Stimulated activated CD4-positive, alpha-beta T cell treated with anti-CD3 and anti-CD28 coated beads, TNF-alpha, amount 100 ng/mL, for 48 hours (primary cell): ENCODE results near the gene KCTD21.
A peak's percentile ranks its signal among the peaks of the same experiment; 100 is the strongest.
"Not testable (repeated sequence)": the region's sequence is repeated elsewhere in the genome, so short reads cannot be mapped to it uniquely, and the experiment has no call there.

ENCODE experiments used
- DNase-seq, 3 donors: peaks; one replicate each; pipeline ENCODE4 v3.0.0-alpha.2; 2020; ENCODE audit warnings: low read depth in 3 of 3

KCTD21 gene, protein sequence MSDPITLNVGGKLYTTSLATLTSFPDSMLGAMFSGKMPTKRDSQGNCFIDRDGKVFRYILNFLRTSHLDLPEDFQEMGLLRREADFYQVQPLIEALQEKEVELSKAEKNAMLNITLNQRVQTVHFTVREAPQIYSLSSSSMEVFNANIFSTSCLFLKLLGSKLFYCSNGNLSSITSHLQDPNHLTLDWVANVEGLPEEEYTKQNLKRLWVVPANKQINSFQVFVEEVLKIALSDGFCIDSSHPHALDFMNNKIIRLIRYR

DNA sequence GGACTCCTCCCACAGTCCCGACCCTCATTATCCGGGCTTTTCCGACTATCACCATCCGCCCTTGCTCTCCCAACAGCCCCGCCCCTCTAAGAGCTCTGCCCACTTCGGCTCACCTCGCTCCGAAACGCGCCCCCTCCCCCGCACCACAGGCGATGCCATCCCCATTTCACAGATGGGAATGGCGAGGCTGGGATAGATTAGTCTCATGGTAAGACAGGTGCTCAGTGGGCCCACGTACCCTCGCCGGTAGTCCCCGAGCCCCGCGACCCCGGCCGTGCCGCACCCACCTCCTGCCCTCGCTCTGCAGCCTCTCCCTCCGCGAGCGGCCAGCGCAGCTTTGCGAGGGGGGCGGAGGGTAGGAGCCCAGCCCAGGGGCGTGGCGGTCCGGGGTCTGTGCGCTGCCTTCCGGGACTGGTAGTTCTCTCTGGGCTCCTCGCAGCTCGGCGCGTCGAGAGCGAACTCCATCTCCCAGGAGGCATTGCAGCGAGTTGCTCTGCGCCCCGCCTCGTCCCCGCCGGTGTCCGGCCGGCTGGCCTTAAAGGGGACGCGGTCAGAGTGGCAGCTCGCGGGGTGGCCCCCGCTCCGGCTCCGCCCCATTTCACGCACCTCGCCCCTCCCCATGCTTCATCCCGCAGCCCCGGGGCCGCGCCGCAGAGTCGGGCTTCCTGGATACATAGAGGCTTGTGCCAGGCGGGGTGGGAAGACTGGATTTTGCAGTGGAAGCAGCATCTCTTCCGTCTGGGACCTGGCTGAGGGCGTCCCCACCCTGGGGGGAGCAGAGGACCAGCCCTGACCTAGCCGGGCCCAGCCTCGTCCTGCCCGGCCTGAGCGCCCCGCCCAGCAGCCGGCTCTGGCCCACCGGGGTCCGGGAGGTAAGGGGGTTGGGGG, at the start of gene KCTD21, which contains the start of gene USP35:
TSS of gene KCTD21 (minus strand) at position 341 of the 888 bp plus-strand sequence. CDS start 14,072 bp downstream, outside the sequence.
TSS of gene USP35 (plus strand) at position 634 of the 888 bp plus-strand sequence. CDS start 7,327 bp downstream, outside the sequence.
- peak; percentile 84 to 94 (median 87) for DNase-seq

DNA sequence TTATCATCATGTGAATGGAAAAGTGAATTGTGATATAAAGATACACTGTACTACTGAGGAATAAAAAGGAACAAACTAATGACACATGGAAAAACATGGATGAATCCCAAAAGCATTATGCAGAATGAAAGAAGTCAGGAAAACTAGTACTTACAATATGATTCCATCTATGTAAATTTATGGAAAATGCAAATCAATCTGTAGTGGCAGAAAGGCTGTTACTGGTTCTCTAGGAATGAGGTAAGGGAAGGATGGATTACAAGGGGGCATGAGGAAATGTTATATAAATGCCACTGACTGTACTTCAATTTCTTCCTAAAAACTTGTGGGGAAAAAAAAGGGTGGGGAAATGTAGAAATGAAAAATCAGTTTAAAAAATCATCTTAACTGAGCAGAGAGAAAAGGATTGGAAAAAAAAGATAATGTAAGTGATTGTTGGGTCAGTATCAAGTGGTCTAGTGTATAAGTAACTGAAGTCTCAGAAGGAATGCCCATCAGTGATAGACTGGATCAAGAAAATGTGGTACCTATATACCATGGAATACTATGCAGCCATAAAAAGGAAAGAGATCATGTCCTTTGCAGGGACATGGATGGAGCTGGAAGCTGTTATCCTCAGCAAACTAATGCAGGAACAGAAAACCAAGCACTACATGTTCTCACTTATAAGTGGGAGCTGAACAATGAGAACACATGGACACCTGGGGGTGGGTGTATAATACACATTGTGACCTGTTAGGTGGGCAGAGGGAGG, 49.0 kb upstream of the KCTD21 start:
- DNase-seq, result no peak

GRCh38 chr11:78234006-78234405, 45.6 kb upstream of the KCTD21 start:
- no peak for DNase-seq

GRCh38 chr11:78233046-78233445, 44.6 kb upstream of the KCTD21 start:
- DNase-seq, result not testable (repeated sequence)

- no peak for DNase-seq
Measured at GRCh38 chr11:78231962-78232501, 43.6 kb upstream of the KCTD21 start.

- no peak for DNase-seq
Measured at GRCh38 chr11:78230161-78230877, 41.9 kb upstream of the KCTD21 start.

DNA sequence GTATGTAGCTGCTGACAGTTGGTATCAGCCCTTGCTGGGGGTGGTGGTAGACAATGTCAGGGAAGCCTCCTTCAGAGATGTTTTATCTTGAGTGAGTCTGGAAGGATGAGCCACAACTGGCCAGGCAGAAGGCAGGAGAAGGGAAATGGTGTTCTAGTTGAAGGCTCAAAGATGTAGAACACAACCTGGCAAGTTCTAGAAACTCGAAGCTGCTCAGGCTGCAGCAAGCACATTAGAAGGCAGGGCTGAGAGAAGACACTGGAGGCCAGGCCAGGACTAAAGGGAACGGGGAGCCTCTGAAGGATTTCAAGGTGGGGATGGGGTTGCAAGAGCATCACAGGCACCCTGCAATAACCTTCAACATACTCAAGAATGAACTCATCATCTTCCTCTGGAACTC, 40.7 kb upstream of the KCTD21 start:
- no peak for DNase-seq

DNA sequence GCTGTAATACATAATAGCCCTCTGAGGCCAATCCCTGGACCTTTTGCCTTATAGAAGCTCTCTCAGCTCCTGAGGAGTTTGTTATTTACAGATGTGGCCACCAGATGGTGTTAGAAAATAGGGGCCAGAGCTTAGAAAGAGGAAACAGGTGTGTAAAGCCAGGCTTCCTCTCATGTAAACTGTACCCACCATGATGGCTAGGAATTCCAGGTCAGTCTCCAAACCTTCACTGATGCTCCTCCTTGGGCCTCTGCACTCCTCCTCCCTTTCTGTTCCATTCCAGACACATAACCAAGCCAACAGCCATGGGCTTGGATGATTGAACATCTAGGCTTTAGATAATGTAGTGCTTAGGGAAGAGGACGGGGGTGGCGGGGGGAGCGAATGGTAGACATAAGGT, 40.0 kb upstream of the KCTD21 start:
- DNase-seq, result no peak

DNA sequence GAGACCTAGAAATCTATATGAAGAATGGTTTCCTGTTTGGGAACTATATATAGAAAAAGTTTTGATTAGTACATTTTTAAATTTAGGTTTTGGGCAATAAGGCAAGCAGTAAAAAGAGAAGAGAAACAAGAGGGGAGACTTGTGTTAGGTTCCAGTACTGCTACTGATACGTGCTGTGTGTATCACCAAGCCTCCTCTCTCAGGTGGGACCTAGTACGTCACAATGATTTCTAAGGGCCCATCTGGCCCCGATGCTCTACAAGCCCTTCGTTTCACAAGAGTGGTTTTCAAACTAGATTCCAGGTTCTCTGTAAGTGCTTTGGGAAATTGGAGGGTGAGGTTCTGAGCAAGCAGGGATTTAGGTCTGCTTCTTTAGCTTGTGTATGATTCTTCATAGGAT, 39.5 kb upstream of the KCTD21 start:
- DNase-seq, result no peak

DNA sequence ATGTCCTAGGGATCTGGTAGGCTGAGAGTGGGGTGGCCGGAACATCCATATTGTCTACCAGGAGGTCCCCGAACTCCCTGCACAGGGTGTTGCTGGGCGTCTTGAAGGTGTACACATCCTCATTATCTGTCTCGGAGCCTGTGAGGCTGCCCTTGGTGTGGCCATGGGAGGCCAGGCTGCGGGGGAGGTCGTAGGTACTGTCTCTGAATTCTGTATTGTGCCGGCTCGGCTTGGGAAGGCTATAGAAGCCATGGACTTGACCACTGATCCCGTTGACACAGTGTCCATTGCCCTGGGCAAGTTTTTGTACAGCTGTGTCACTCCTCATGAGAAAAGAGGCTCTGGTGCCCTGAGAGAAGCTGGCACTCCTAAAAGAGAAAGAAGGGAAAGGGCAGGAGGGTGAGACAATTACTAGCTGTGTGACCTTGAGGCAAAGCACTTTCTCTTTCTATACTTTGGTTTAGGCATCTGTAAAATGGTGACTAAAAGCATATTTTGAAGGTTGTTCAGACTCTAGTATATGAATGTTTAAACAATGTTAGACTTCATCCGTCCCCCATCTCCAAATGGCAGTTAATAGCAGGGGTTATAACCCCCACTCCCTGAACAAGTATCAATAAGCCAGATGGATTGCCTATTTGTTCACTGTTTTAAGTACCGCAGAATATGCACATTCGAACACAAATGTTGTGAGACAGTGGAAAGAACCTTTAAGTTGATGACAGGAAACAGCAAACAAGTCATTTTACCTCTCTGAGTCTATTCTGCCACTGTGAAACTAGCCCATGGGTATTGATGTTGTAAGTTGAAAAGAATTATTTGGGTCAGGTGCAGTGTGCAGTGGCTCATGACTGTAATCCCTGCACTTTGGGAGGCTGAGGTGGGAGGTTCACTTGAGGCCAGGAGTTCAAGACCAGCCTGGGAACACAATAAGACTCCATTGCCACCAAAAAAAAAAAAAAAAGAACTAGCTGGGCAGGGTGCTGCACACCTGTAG, 38.6 kb upstream of the KCTD21 start:
- DNase-seq, result no peak

DNA sequence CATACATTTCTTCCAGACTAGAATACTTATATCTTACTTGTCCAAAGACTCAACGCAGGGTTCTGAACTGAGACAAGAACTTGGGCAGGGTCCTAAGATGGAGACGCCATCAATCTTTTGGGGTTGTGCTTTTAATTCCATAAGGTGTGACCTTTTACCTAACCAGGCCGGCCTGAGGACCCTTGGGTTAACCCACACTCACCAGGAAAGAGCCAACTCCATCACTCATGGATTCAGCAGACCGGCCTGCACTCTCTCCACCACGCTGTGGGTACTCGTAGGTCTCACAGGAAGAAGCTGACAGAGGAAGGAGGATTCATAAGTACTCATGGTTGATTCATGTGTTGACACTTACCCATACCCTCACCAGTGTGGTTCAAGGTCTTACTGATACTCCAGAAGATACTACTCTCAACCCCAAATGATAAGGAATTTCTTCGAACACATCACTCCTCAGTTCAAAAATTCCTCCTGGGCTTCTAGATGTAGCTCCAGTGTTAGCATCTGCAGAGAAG, 36.5 kb upstream of the KCTD21 start:
- no peak for DNase-seq

DNA sequence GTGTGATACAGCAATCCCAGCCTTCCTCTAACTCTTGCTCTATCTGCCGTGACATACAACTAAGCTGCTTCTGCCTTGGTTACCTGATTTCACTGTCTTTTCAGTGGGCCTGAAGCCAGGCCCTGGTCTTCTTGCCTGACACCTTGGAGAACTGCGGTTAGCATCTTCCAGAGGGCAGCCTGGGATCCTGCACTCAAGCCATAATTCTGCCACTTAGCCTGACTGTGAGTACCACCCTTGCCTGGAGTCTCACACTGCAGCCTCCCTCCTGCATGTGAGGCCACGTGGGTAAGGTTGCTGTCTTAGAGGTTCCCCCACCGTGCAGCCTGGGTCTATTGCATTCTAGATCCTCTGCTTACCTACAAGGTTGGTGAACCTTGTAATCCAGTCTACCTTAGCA, 36.1 kb upstream of the KCTD21 start:
- no peak for DNase-seq

DNA sequence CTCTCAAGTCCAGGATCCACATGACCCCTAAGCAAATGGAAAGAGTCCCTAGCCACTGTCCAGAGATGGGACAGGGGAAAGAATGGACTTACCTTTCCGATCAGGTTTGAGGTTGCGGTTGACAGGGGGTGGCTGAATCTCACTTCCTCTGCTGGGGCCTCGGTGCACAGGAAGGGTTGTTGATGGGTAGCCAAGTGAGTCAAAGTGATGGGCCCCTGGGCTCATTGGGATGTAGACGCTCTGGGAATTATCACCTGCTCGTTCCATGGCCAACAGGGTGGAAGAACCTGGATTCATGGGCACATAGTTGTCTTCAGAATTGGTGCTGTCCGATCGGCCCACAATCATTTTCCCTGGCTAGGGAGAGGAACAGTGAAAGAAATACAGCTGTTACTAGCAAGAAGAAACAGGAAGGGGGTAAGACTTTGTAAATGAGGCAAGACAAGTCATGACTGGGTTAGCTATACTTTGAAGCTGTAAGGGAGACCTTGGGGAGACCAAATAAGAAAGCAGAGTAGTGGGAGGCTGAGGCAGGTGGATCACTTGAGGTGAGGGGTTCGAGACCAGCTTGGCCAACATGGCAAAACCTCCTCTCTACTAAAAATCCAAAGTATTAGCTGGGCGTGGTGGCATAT, 35.0 kb upstream of the KCTD21 start:
- DNase-seq, result no peak

DNA sequence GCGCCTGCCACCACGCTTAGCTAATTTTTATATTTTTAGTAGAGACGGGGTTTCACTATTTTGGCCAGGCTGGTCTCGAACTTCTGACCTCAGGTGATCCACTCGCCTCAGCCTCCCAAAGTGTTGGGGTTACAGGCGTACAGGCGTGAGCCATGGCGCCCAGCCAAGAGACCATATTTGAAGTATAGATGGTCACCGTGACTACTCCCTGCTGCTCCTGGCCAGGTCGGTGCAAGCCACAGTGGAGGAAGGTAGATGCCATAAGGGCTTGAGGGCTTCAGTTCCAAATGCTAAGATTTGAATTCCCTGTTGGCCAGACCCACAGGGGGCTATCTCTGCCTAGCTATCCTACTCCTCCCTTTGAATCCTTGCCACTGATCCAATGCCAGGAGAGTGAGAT, 34.3 kb upstream of the KCTD21 start:
- DNase-seq, result not testable (repeated sequence)

- DNase-seq, result no peak
Measured at GRCh38 chr11:78221396-78222315, 33.2 kb upstream of the KCTD21 start.

DNA sequence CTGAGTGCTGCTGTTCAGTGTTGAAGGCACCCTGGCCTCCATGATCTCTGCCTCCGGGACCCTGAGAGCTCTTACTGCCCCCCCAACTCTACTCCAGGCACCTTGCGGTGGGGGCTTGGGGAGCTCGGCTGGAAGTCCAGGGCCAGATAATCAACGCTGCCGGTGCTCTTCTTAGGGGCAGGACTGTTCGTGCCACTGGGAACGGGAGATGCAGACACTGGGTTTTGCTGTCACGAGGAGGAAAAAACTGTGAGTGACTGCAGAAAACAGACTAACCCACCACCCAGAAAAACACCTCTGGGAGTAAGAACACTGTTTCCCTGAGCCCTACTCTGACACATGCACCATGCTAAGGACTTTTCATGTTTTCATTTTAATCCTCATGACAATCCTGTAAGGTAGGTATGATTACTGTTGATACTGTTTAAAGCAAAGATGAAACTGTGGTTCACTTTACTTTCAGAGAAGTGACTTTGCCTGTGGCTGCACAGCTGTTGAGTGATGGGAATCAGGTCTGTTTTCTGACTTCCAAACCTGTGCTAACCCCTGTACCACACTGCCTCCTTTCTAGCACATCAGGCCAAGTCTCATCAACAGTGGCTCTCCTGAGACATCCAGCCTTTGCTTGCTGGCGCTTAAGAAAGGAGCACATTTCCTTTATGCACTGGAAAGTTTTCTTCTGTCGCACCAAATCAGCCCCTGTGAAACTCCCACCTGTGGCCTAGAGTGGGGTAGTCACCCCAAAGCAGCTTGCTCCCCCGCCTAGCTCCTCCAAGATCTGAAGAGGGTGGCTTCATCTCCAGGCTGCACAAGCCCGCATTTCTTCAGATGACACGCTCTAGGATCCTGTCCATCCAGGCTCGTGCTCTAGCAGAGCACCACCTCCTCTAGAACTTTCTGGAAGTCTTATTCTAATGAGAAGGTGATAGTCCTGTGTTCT, 32.1 kb upstream of the KCTD21 start:
- DNase-seq, result no peak
